Iris pigment epithelial cell (primary cell): ENCODE measurements around the gene ATG16L1.

Experiments
- DNase-seq: peaks from one replicate; pipeline ENCODE4 v3.0.0-alpha.2; 2011; ENCODE audit warnings: low read depth

Gene ATG16L1

GRCh38 chr2:233251306-233252116, at the start of gene ATG16L1:
Gene ATG16L1, plus strand, starts transcription at chr2:233251673. Its CDS starts 155 bp downstream, at chr2:233251828.
- DNase-seq, result peak; percentile 97

- DNase-seq, result no peak
These were observed 48.9 kb upstream of the ATG16L1 start for GRCh38 chr2:233202531-233202944.

- no peak for DNase-seq
These were observed 48.4 kb upstream of the ATG16L1 start for GRCh38 chr2:233203060-233203459.

- no peak for DNase-seq
These were observed 47.1 kb upstream of the ATG16L1 start for GRCh38 chr2:233204286-233204936.

- peak; percentile 13 for DNase-seq
These were observed 42.9 kb upstream of the ATG16L1 start for GRCh38 chr2:233208382-233209116.

GRCh38 chr2:233209117-233209532, 42.3 kb upstream of the ATG16L1 start:
- DNase-seq, result no peak

GRCh38 chr2:233209533-233210171, 41.8 kb upstream of the ATG16L1 start:
- DNase-seq, result peak; percentile 46

GRCh38 chr2:233210281-233210680, 41.2 kb upstream of the ATG16L1 start:
- no peak for DNase-seq

GRCh38 chr2:233210843-233211547, 40.5 kb upstream of the ATG16L1 start:
- DNase-seq, result peak; percentile 91

GRCh38 chr2:233211548-233211895, 40.0 kb upstream of the ATG16L1 start:
- DNase-seq, result no peak

- DNase-seq, result no peak
These were observed 38.5 kb upstream of the ATG16L1 start for GRCh38 chr2:233213011-233213410.

- no peak for DNase-seq
These were observed 37.5 kb upstream of the ATG16L1 start for GRCh38 chr2:233213975-233214374.

- peak; percentile 12 for DNase-seq
These were observed 33.5 kb upstream of the ATG16L1 start for GRCh38 chr2:233217892-233218377.

- DNase-seq, result no peak
These were observed 32.6 kb upstream of the ATG16L1 start for GRCh38 chr2:233218836-233219235.

GRCh38 chr2:233219848-233220247, 31.6 kb upstream of the ATG16L1 start:
- DNase-seq, result no peak

- DNase-seq, result peak; percentile 6
These were observed 30.0 kb upstream of the ATG16L1 start for GRCh38 chr2:233221378-233222063.

GRCh38 chr2:233223059-233223894, 28.2 kb upstream of the ATG16L1 start:
- DNase-seq, result no peak

GRCh38 chr2:233225230-233226068, 26.0 kb upstream of the ATG16L1 start:
- no peak for DNase-seq

- DNase-seq, result no peak
These were observed 24.9 kb upstream of the ATG16L1 start for GRCh38 chr2:233226511-233227031.
